ENCODE measurements around the gene C1S.
"Not testable (repeated sequence)": the region's sequence is repeated elsewhere in the genome, so short reads cannot be mapped to it uniquely, and the experiment has no call there.

The C1S gene

DNA sequence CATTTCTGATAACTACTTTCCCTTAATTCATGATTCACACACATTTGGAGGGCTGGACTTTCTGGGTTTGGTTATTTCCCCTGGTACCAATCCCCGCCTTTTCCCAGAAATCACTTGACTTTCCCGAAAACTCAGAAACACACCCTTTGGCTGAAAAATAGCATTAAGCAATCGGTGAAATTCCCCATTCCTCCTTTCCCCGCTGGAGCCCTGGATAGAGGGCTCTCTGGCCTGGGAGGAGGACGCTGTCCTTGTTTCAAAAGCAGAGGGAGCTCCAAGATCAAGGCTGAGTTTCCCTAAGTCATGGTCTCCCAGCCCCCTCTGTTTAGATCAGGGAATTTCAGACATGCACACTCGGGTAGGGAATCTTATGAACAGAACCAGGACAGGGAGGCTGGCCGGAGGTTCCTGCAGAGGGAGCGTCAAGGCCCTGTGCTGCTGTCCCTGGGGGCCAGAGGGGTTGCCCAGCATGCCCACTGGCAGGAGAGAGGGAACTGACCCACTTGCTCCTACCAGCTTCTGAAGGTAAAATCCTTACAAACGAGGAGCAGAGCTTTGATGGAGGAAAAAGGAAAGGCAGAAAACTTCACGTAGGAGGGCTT lies at the start of gene C1S:
C1S (plus strand) TSS at position 366 of the 602 bp plus-strand sequence. CDS start 1,195 bp downstream, outside the sequence.
- Histone ChIP-seq H3K27me3 (ENCODE audit: control insufficient read depth in 1 of 2, insufficient read depth in 2 of 2, low read length in 2 of 2) (no peaks in the 10 kb centered on the region), H3K9me3 (ENCODE audit: control insufficient read depth in 2 of 2, low read length in 2 of 2) (no peaks in the 10 kb centered on the region), H3K9ac (ENCODE audit: low read length in 2 of 2) (peak within 1 kb of the TSS; percentile 85 to 89), H3K4me3 (ENCODE audit: low read length in 2 of 2) (peak within 1 kb of the TSS; percentile 81 to 85), H3K36me3 (ENCODE audit: control insufficient read depth in 2 of 2, insufficient read depth in 2 of 2, low read length in 2 of 2) (peaks cover 14 to 23% of the 10 kb centered on the region in 2 donors), H3K4me1 (ENCODE audit: control insufficient read depth, insufficient read depth, low read length) (peaks cover 18% of the 10 kb centered on the region), H3K27ac (ENCODE audit: low read length) (peak within 1 kb of the TSS; percentile 85)

DNA sequence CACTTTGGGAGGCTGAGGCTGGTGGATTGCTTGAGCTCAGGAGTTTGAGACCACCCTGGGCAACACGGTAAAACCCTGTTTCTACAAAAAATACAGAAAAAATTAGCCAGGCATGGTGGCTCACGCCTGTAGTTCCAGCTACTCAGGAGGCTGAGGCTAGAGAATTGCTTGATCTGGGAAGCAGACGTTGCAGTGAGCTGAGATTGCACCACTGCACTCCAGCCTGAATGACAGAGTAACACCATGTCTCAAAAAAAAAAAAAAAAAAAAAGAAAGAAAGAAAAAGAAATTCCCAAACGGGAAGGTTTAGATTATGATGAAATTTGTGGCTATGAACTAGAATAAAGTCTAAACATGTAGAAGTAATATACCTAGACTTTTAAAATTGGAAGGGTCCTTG lies 49.1 kb upstream of the C1S start:
- not testable (repeated sequence) for H3K4me1 ChIP-seq (ENCODE audit: control insufficient read depth, insufficient read depth, low read length); H3K9me3 ChIP-seq (ENCODE audit: control insufficient read depth in 2 of 2, low read length in 2 of 2); H3K9ac ChIP-seq (ENCODE audit: low read length in 2 of 2); H3K4me3 ChIP-seq (ENCODE audit: low read length in 2 of 2); H3K27ac ChIP-seq (ENCODE audit: low read length); H3K27me3 ChIP-seq (ENCODE audit: control insufficient read depth in 1 of 2, insufficient read depth in 2 of 2, low read length in 2 of 2)
- H3K36me3 ChIP-seq (ENCODE audit: control insufficient read depth in 2 of 2, insufficient read depth in 2 of 2, low read length in 2 of 2) = peaks cover 9 to 12% of the 10 kb centered on the region in 2 donors

DNA sequence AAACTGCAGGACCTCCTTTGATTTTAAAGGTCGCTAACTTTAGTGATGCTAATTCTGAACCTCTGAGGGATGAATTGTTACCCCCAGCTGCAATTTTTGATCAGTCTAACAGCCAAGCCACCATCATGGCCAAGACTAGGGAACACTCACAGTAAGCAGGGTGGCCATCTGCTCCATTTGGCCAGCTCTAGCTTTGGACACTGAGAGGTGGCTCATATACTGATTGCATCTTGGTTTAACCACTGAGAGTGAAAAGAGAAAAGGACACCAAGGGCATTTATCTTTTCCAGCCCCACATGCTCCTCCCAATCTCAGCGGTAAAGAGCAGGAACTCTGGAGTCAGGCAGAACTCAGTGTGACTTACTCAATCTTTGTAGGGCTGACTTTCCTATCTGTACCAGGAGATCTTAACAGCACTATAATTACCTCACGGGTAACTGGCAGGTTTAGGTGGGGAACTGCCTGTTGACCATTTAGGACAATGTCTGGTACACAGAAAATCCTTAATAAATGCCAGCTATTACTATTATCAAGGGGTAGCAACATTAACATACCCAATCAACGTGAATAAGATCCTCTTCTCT lies 48.4 kb upstream of the C1S start:
- H3K4me1 ChIP-seq (ENCODE audit: control insufficient read depth, insufficient read depth, low read length) = no peaks in the 10 kb centered on the region
- H3K27ac ChIP-seq (ENCODE audit: low read length) = no peak overlapping the region
- H3K27me3 ChIP-seq (ENCODE audit: control insufficient read depth in 1 of 2, insufficient read depth in 2 of 2, low read length in 2 of 2) = no peaks in the 10 kb centered on the region
- H3K9me3 ChIP-seq (ENCODE audit: control insufficient read depth in 2 of 2, low read length in 2 of 2) = no peaks in the 10 kb centered on the region
- peaks cover 9 to 12% of the 10 kb centered on the region in 2 donors for H3K36me3 ChIP-seq (ENCODE audit: control insufficient read depth in 2 of 2, insufficient read depth in 2 of 2, low read length in 2 of 2)
- no peak overlapping the region for H3K9ac ChIP-seq (ENCODE audit: low read length in 2 of 2)
- no peak overlapping the region for H3K4me3 ChIP-seq (ENCODE audit: low read length in 2 of 2)

- Histone ChIP-seq H3K27me3 (ENCODE audit: control insufficient read depth in 1 of 2, insufficient read depth in 2 of 2, low read length in 2 of 2) (no peaks in the 10 kb centered on the region), H3K36me3 (ENCODE audit: control insufficient read depth in 2 of 2, insufficient read depth in 2 of 2, low read length in 2 of 2) (peaks cover 9 to 12% of the 10 kb centered on the region in 2 donors), H3K27ac (ENCODE audit: low read length) (no peak overlapping the region), H3K4me3 (ENCODE audit: low read length in 2 of 2) (no peak overlapping the region), H3K9ac (ENCODE audit: low read length in 2 of 2) (no peak overlapping the region), H3K4me1 (ENCODE audit: control insufficient read depth, insufficient read depth, low read length) (no peaks in the 10 kb centered on the region), H3K9me3 (ENCODE audit: control insufficient read depth in 2 of 2, low read length in 2 of 2) (no peaks in the 10 kb centered on the region)
These were observed 47.4 kb upstream of the C1S start for GRCh38 chr12:7013101-7013500.

DNA sequence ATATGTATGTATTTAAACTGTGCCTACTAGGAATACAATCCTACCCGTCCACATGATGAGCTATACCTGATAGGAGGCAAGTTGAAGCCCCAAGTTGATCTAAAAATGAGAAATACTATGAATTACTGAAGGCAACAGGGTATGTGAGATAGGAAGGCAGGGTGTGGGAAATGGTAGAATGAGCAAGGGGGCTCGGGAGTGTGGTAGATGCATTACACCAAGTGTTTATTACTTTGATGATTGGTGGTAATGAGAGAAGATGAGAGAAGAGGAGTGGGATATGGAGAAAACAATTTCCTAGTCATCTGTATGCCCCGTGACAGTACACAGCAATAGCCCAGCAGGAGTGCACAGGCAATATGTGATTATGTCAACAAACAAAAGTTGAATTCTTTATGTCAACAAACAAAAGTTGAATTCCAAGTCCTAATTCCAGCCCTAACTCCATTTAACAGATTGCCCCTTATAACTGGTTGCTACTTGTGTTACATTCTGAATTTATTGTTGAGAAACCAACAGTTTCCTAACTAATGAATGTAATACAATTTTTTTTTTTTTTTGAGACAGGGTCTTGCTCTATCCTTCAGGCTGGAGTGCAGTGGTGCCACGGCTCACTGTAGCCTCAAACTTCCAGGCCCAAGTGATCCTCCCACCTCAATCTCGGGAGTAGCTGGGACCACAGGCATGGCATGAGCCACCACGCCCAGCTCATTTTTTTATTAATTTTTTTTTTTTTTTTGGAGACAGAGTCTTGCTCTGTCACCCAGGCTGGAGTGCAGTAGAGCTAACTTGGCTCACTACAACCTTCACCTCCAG lies 44.8 kb upstream of the C1S start:
- Histone ChIP-seq H3K4me1 (ENCODE audit: control insufficient read depth, insufficient read depth, low read length) (peaks cover 3% of the 10 kb centered on the region), H3K9me3 (ENCODE audit: control insufficient read depth in 2 of 2, low read length in 2 of 2) (no peaks in the 10 kb centered on the region), H3K4me3 (ENCODE audit: low read length in 2 of 2) (no peak overlapping the region), H3K27ac (ENCODE audit: low read length) (no peak overlapping the region), H3K27me3 (ENCODE audit: control insufficient read depth in 1 of 2, insufficient read depth in 2 of 2, low read length in 2 of 2) (no peaks in the 10 kb centered on the region), H3K36me3 (ENCODE audit: control insufficient read depth in 2 of 2, insufficient read depth in 2 of 2, low read length in 2 of 2) (peaks cover 7 to 9% of the 10 kb centered on the region in 2 donors), H3K9ac (ENCODE audit: low read length in 2 of 2) (no peak overlapping the region)

DNA sequence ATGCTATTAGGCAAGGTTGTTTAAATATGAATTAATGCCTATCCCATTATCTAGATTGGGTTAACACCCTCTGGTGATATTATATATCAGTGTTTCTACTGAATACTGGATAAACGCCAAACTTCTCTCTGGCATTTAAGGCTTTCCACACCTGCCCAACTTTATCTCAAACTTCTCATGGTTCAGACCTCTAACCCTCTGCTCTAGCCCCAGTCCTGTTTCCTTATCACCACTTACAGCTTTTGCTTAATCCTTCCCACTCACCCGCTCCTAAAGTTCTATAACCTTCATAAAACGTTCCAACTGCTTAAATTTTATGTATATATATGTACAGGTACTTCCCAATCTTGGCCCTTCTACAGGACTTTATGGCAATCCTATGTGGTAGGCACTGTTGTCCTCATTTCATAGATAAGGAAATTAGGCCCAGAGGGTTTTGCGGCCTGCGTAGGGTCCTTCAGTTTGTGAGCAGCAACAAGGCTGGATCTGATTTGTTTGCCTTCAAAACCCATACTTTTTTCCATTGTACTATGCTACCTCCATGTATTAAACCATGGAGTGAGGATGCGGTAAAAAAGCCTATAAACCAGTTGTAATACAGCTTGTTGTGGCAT lies 43.5 kb upstream of the C1S start:
- Histone ChIP-seq H3K9me3 (ENCODE audit: control insufficient read depth in 2 of 2, low read length in 2 of 2) (no peaks in the 10 kb centered on the region), H3K36me3 (ENCODE audit: control insufficient read depth in 2 of 2, insufficient read depth in 2 of 2, low read length in 2 of 2) (peaks cover 7% of the 10 kb centered on the region in 2 donors), H3K27ac (ENCODE audit: low read length) (no peak overlapping the region), H3K4me3 (ENCODE audit: low read length in 2 of 2) (peak overlapping the region; percentile 85 to 90), H3K9ac (ENCODE audit: low read length in 2 of 2) (peak overlapping the region in 1 of 2 donors; percentile 83), H3K4me1 (ENCODE audit: control insufficient read depth, insufficient read depth, low read length) (peaks cover 3% of the 10 kb centered on the region), H3K27me3 (ENCODE audit: control insufficient read depth in 1 of 2, insufficient read depth in 2 of 2, low read length in 2 of 2) (no peaks in the 10 kb centered on the region)

- Histone ChIP-seq H3K9me3 (ENCODE audit: control insufficient read depth in 2 of 2, low read length in 2 of 2) (no peaks in the 10 kb centered on the region), H3K27me3 (ENCODE audit: control insufficient read depth in 1 of 2, insufficient read depth in 2 of 2, low read length in 2 of 2) (no peaks in the 10 kb centered on the region), H3K4me1 (ENCODE audit: control insufficient read depth, insufficient read depth, low read length) (peaks cover 3% of the 10 kb centered on the region), H3K9ac (ENCODE audit: low read length in 2 of 2) (peak overlapping the region; percentile 82 to 83), H3K27ac (ENCODE audit: low read length) (peak overlapping the region; percentile 92), H3K4me3 (ENCODE audit: low read length in 2 of 2) (peak overlapping the region; percentile 85 to 90), H3K36me3 (ENCODE audit: control insufficient read depth in 2 of 2, insufficient read depth in 2 of 2, low read length in 2 of 2) (peaks cover 2 to 3% of the 10 kb centered on the region in 2 donors)
These were observed 42.6 kb upstream of the C1S start for GRCh38 chr12:7017870-7018349.

- H3K9me3 ChIP-seq (ENCODE audit: control insufficient read depth in 2 of 2, low read length in 2 of 2) = no peaks in the 10 kb centered on the region
- H3K27me3 ChIP-seq (ENCODE audit: control insufficient read depth in 1 of 2, insufficient read depth in 2 of 2, low read length in 2 of 2) = no peaks in the 10 kb centered on the region
- H3K27ac ChIP-seq (ENCODE audit: low read length) = peak within 1 kb of the TSS; percentile 92
- H3K9ac ChIP-seq (ENCODE audit: low read length in 2 of 2) = peak within 1 kb of the TSS; percentile 82 to 83
- peaks cover 0 to 3% of the 10 kb centered on the region in 2 donors for H3K36me3 ChIP-seq (ENCODE audit: control insufficient read depth in 2 of 2, insufficient read depth in 2 of 2, low read length in 2 of 2)
- H3K4me3 ChIP-seq (ENCODE audit: low read length in 2 of 2) = peak within 1 kb of the TSS; percentile 85 to 90
- peaks cover 3% of the 10 kb centered on the region for H3K4me1 ChIP-seq (ENCODE audit: control insufficient read depth, insufficient read depth, low read length)
These were observed 42.0 kb upstream of the C1S start, which contains the start of gene LPCAT3 for GRCh38 chr12:7018350-7019042. TSS of gene LPCAT3 (minus strand) at chr12:7018476. CDS start at chr12:7018424, 52 bp downstream.

GRCh38 chr12:7019043-7019569 lies 41.4 kb upstream of the C1S start:
- H3K9ac ChIP-seq (ENCODE audit: low read length in 2 of 2) = peak overlapping the region; percentile 60 to 83
- H3K36me3 ChIP-seq (ENCODE audit: control insufficient read depth in 2 of 2, insufficient read depth in 2 of 2, low read length in 2 of 2) = peaks cover 0 to 2% of the 10 kb centered on the region in 2 donors

DNA sequence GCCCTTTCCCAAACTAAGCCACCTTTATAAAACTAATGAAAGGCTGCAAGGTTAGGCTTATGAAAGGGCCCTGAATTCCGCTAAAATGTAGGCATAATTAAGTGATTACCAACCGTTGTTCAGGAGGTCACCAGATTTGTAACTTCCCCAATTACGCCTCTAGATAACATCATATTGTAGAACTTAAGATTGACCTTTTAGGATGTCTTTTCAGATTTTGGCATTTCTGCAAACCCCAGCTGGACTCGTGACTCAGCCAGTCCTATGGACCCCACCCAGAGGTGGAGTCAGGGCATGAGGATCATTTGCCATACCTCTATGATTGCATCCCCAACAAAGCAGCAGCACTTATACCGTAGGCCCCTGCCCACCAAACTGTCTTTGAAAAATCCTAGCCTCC lies 38.6 kb upstream of the C1S start:
- H3K9ac ChIP-seq (ENCODE audit: low read length in 2 of 2) = no peak overlapping the region
- H3K36me3 ChIP-seq (ENCODE audit: control insufficient read depth in 2 of 2, insufficient read depth in 2 of 2, low read length in 2 of 2) = no peaks in the 10 kb centered on the region
- no peaks in the 10 kb centered on the region for H3K9me3 ChIP-seq (ENCODE audit: control insufficient read depth in 2 of 2, low read length in 2 of 2)
- H3K27ac ChIP-seq (ENCODE audit: low read length) = no peak overlapping the region
- peaks cover 3% of the 10 kb centered on the region for H3K4me1 ChIP-seq (ENCODE audit: control insufficient read depth, insufficient read depth, low read length)
- H3K4me3 ChIP-seq (ENCODE audit: low read length in 2 of 2) = no peak overlapping the region
- no peaks in the 10 kb centered on the region for H3K27me3 ChIP-seq (ENCODE audit: control insufficient read depth in 1 of 2, insufficient read depth in 2 of 2, low read length in 2 of 2)

More at GRCh38 chr12:7019043-7019569, 41.4 kb upstream of the C1S start:
- no peaks in the 10 kb centered on the region for H3K9me3 ChIP-seq (ENCODE audit: control insufficient read depth in 2 of 2, low read length in 2 of 2)
- peak overlapping the region; percentile 85 to 90 for H3K4me3 ChIP-seq (ENCODE audit: low read length in 2 of 2)
- peaks cover 3% of the 10 kb centered on the region for H3K4me1 ChIP-seq (ENCODE audit: control insufficient read depth, insufficient read depth, low read length)
- no peak overlapping the region for H3K27ac ChIP-seq (ENCODE audit: low read length)
- H3K27me3 ChIP-seq (ENCODE audit: control insufficient read depth in 1 of 2, insufficient read depth in 2 of 2, low read length in 2 of 2) = no peaks in the 10 kb centered on the region

All from stomach smooth muscle (tissue), 2 donors.